ENCODE results near the gene CLIC1.
A peak's percentile ranks its signal among the peaks of the same experiment; 100 is the strongest.

CLIC1 gene

GRCh38 chr6:31742894-31743293, 6.6 kb upstream of the CLIC1 start:
- DNase-seq (ENCODE audit: extremely low read depth, low read depth), result no peak
- no peak for TF ChIP-seq CTCF (IDR thresholded peaks at IDR 0.05; ENCODE audit: low read depth, low read length)

GRCh38 chr6:31741815-31742214, 5.5 kb upstream of the CLIC1 start:
- TF ChIP-seq CTCF (IDR thresholded peaks at IDR 0.05; ENCODE audit: low read depth, low read length), result no peak
- DNase-seq (ENCODE audit: extremely low read depth, low read depth), result no peak

- DNase-seq (ENCODE audit: extremely low read depth, low read depth), result no peak
- TF ChIP-seq CTCF (IDR thresholded peaks at IDR 0.05; ENCODE audit: low read depth, low read length), result no peak
Observed at GRCh38 chr6:31740397-31741223, 4.3 kb upstream of the CLIC1 start.

- TF ChIP-seq CTCF (IDR thresholded peaks at IDR 0.05; ENCODE audit: low read depth, low read length), result no peak
- peak; percentile 97 for DNase-seq (ENCODE audit: extremely low read depth, low read depth)
Observed at GRCh38 chr6:31739639-31740396, 3.5 kb upstream of the CLIC1 start, which contains the start of gene MSH5. MSH5 (plus strand) TSS chr6:31740005; CDS start chr6:31740467, 462 bp downstream.

- no peak for DNase-seq (ENCODE audit: extremely low read depth, low read depth)
- TF ChIP-seq CTCF (IDR thresholded peaks at IDR 0.05; ENCODE audit: low read depth, low read length), result peak; percentile 26
Observed at GRCh38 chr6:31737991-31738979, 2.0 kb upstream of the CLIC1 start.

- no peak for DNase-seq (ENCODE audit: extremely low read depth, low read depth)
- TF ChIP-seq CTCF (IDR thresholded peaks at IDR 0.05; ENCODE audit: low read depth, low read length), result no peak
Observed at GRCh38 chr6:31737315-31737990, 1.1 kb upstream of the CLIC1 start.
